T-helper 1 cell treated with Interleukin-12 subunit alpha and Interleukin-12 subunit beta and Interleukin-4 antibody, amounts not matched to agents 30 μg/mL and 1 μg/mL, for 36 hours (primary cell): ENCODE measurements around the gene HMGXB3.
A peak's percentile ranks its signal among the peaks of the same experiment; 100 is the strongest.

Experiments used
- H3K27ac Mint-ChIP-seq: one replicate; pipeline ENCODE4 v1.8.0; 2021; ENCODE audit warnings: mild to moderate bottlenecking, mixed read lengths
- H3K27me3 Mint-ChIP-seq: one replicate; pipeline ENCODE4 v1.8.0; 2021; ENCODE audit warnings: low read depth, mixed read lengths
- H3K36me3 Mint-ChIP-seq: one replicate; pipeline ENCODE4 v1.8.0; 2021; ENCODE audit warnings: low read depth, mixed read lengths
- H3K4me1 Mint-ChIP-seq: one replicate; pipeline ENCODE4 v1.8.0; 2021; ENCODE audit warnings: low read depth, mixed read lengths
- H3K4me3 Mint-ChIP-seq: one replicate; pipeline ENCODE4 v1.8.0; 2021; ENCODE audit warnings: mild to moderate bottlenecking, moderate library complexity, mixed read lengths
- H3K9me3 Mint-ChIP-seq: one replicate; pipeline ENCODE4 v1.8.0; 2021; ENCODE audit warnings: mixed read lengths

The HMGXB3 gene

GRCh38 chr5:150058480-150059126, 58.1 kb downstream of the HMGXB3 start:
- Mint-ChIP-seq H3K27me3 (peaks cover 2% of the 10 kb centered on the region), H3K9me3 (no peaks in the 10 kb centered on the region), H3K4me1 (peaks cover 5% of the 10 kb centered on the region), H3K27ac (no peak overlapping the region), H3K4me3 (no peak overlapping the region), H3K36me3 (peaks cover under 1% of the 10 kb centered on the region)

- H3K36me3 Mint-ChIP-seq, result no peaks in the 10 kb centered on the region
- no peaks in the 10 kb centered on the region for H3K9me3 Mint-ChIP-seq
- H3K27me3 Mint-ChIP-seq, result peaks cover 5% of the 10 kb centered on the region
- H3K27ac Mint-ChIP-seq, result no peak overlapping the region
- no peak overlapping the region for H3K4me3 Mint-ChIP-seq
- H3K4me1 Mint-ChIP-seq, result peaks cover 5% of the 10 kb centered on the region
Measured at GRCh38 chr5:150059623-150060022, 59.1 kb downstream of the HMGXB3 start.

GRCh38 chr5:150060471-150060870, 59.9 kb downstream of the HMGXB3 start:
- no peaks in the 10 kb centered on the region for H3K9me3 Mint-ChIP-seq
- no peak overlapping the region for H3K27ac Mint-ChIP-seq
- H3K4me1 Mint-ChIP-seq, result peaks cover 5% of the 10 kb centered on the region

GRCh38 chr5:150061538-150061995, 61.0 kb downstream of the HMGXB3 start:
- Mint-ChIP-seq H3K27me3 (peaks cover 5% of the 10 kb centered on the region), H3K4me3 (no peak overlapping the region), H3K9me3 (no peaks in the 10 kb centered on the region), H3K4me1 (peaks cover 9% of the 10 kb centered on the region), H3K36me3 (no peaks in the 10 kb centered on the region), H3K27ac (no peak overlapping the region)

More at GRCh38 chr5:150060471-150060870, 59.9 kb downstream of the HMGXB3 start:
- H3K4me3 Mint-ChIP-seq, result no peak overlapping the region
- H3K27me3 Mint-ChIP-seq, result peaks cover 5% of the 10 kb centered on the region
- no peaks in the 10 kb centered on the region for H3K36me3 Mint-ChIP-seq

GRCh38 chr5:150062216-150062922, 61.8 kb downstream of the HMGXB3 start:
- no peak overlapping the region for H3K4me3 Mint-ChIP-seq
- no peaks in the 10 kb centered on the region for H3K9me3 Mint-ChIP-seq
- H3K36me3 Mint-ChIP-seq, result no peaks in the 10 kb centered on the region
- peaks cover 17% of the 10 kb centered on the region for H3K4me1 Mint-ChIP-seq
- H3K27ac Mint-ChIP-seq, result no peak overlapping the region
- peaks cover 5% of the 10 kb centered on the region for H3K27me3 Mint-ChIP-seq

GRCh38 chr5:150063638-150064037, 63.1 kb downstream of the HMGXB3 start:
- Mint-ChIP-seq H3K36me3 (no peaks in the 10 kb centered on the region), H3K9me3 (no peaks in the 10 kb centered on the region), H3K27me3 (peaks cover 5% of the 10 kb centered on the region), H3K4me1 (peaks cover 18% of the 10 kb centered on the region), H3K27ac (no peak overlapping the region), H3K4me3 (no peak overlapping the region)

GRCh38 chr5:150064681-150065220, 64.2 kb downstream of the HMGXB3 start:
- no peak overlapping the region for H3K27ac Mint-ChIP-seq
- no peaks in the 10 kb centered on the region for H3K9me3 Mint-ChIP-seq
- peaks cover 17% of the 10 kb centered on the region for H3K4me1 Mint-ChIP-seq

GRCh38 chr5:150065346-150065745, 64.8 kb downstream of the HMGXB3 start:
- H3K4me3 Mint-ChIP-seq, result no peak overlapping the region
- no peaks in the 10 kb centered on the region for H3K36me3 Mint-ChIP-seq
- H3K4me1 Mint-ChIP-seq, result peaks cover 17% of the 10 kb centered on the region
- H3K27me3 Mint-ChIP-seq, result peaks cover 5% of the 10 kb centered on the region
- H3K27ac Mint-ChIP-seq, result no peak overlapping the region
- no peaks in the 10 kb centered on the region for H3K9me3 Mint-ChIP-seq

More at GRCh38 chr5:150064681-150065220, 64.2 kb downstream of the HMGXB3 start:
- peaks cover 5% of the 10 kb centered on the region for H3K27me3 Mint-ChIP-seq
- H3K4me3 Mint-ChIP-seq, result no peak overlapping the region
- H3K36me3 Mint-ChIP-seq, result no peaks in the 10 kb centered on the region

GRCh38 chr5:150065886-150066285, 65.3 kb downstream of the HMGXB3 start:
- peaks cover 5% of the 10 kb centered on the region for H3K27me3 Mint-ChIP-seq
- H3K9me3 Mint-ChIP-seq, result no peaks in the 10 kb centered on the region
- no peak overlapping the region for H3K27ac Mint-ChIP-seq
- H3K36me3 Mint-ChIP-seq, result no peaks in the 10 kb centered on the region
- no peak overlapping the region for H3K4me3 Mint-ChIP-seq
- H3K4me1 Mint-ChIP-seq, result peaks cover 17% of the 10 kb centered on the region

- no peaks in the 10 kb centered on the region for H3K36me3 Mint-ChIP-seq
- H3K27me3 Mint-ChIP-seq, result peaks cover 5% of the 10 kb centered on the region
- H3K27ac Mint-ChIP-seq, result peak overlapping the region; percentile 42
Measured at GRCh38 chr5:150066436-150066835, 65.9 kb downstream of the HMGXB3 start.

GRCh38 chr5:150066901-150067396, 66.4 kb downstream of the HMGXB3 start:
- H3K4me3 Mint-ChIP-seq, result peak overlapping the region; percentile 9
- peak overlapping the region; percentile 42 for H3K27ac Mint-ChIP-seq
- no peaks in the 10 kb centered on the region for H3K9me3 Mint-ChIP-seq
- peaks cover 17% of the 10 kb centered on the region for H3K4me1 Mint-ChIP-seq
- H3K36me3 Mint-ChIP-seq, result no peaks in the 10 kb centered on the region
- peaks cover 5% of the 10 kb centered on the region for H3K27me3 Mint-ChIP-seq

More at GRCh38 chr5:150066436-150066835, 65.9 kb downstream of the HMGXB3 start:
- H3K9me3 Mint-ChIP-seq, result no peaks in the 10 kb centered on the region
- no peak overlapping the region for H3K4me3 Mint-ChIP-seq
- H3K4me1 Mint-ChIP-seq, result peaks cover 17% of the 10 kb centered on the region

GRCh38 chr5:150067405-150067960, 66.9 kb downstream of the HMGXB3 start:
- peaks cover 5% of the 10 kb centered on the region for H3K27me3 Mint-ChIP-seq
- no peak overlapping the region for H3K4me3 Mint-ChIP-seq
- H3K4me1 Mint-ChIP-seq, result peaks cover 17% of the 10 kb centered on the region
- no peaks in the 10 kb centered on the region for H3K9me3 Mint-ChIP-seq
- peak overlapping the region; percentile 42 for H3K27ac Mint-ChIP-seq
- no peaks in the 10 kb centered on the region for H3K36me3 Mint-ChIP-seq

GRCh38 chr5:150068071-150068470, 67.5 kb downstream of the HMGXB3 start:
- H3K27ac Mint-ChIP-seq, result no peak overlapping the region
- peaks cover 5% of the 10 kb centered on the region for H3K27me3 Mint-ChIP-seq
- no peak overlapping the region for H3K4me3 Mint-ChIP-seq
- H3K9me3 Mint-ChIP-seq, result no peaks in the 10 kb centered on the region
- peaks cover 17% of the 10 kb centered on the region for H3K4me1 Mint-ChIP-seq
- H3K36me3 Mint-ChIP-seq, result no peaks in the 10 kb centered on the region

- Mint-ChIP-seq H3K27me3 (peaks cover 4% of the 10 kb centered on the region), H3K4me3 (no peak overlapping the region), H3K27ac (no peak overlapping the region), H3K36me3 (no peaks in the 10 kb centered on the region), H3K4me1 (peaks cover 17% of the 10 kb centered on the region), H3K9me3 (no peaks in the 10 kb centered on the region)
Measured at GRCh38 chr5:150068472-150068871, 67.9 kb downstream of the HMGXB3 start.
